ENCODE results near the gene GNAI2.

GNAI2 gene

GRCh38 chr3:50255251-50255615 is 19.2 kb downstream of the GNAI2 start:
- H3K4me3 ChIP-seq (ENCODE audit: low read depth, low read length): no peak overlapping the region
- TF ChIP-seq CTCF (IDR thresholded peaks at IDR 0.05; ENCODE audit: borderline replicate concordance, insufficient read depth, low read depth, low read length): no peak

- H3K4me3 ChIP-seq (ENCODE audit: low read depth, low read length): no peak overlapping the region
- TF ChIP-seq CTCF (IDR thresholded peaks at IDR 0.05; ENCODE audit: borderline replicate concordance, insufficient read depth, low read depth, low read length): peak; percentile 36; the same call in 1 of the 2 replicates
These were observed 21.2 kb downstream of the GNAI2 start for GRCh38 chr3:50256978-50257890.

- TF ChIP-seq CTCF (IDR thresholded peaks at IDR 0.05; ENCODE audit: borderline replicate concordance, insufficient read depth, low read depth, low read length): no peak
- H3K4me3 ChIP-seq (ENCODE audit: low read depth, low read length): no peak overlapping the region
These were observed 22.2 kb downstream of the GNAI2 start for GRCh38 chr3:50258029-50258680.

GRCh38 chr3:50258979-50259378 is 23.0 kb downstream of the GNAI2 start:
- no peak for TF ChIP-seq CTCF (IDR thresholded peaks at IDR 0.05; ENCODE audit: borderline replicate concordance, insufficient read depth, low read depth, low read length)
- no peak overlapping the region for H3K4me3 ChIP-seq (ENCODE audit: low read depth, low read length)

- H3K4me3 ChIP-seq (ENCODE audit: low read depth, low read length): peak overlapping the region; percentile 57
- TF ChIP-seq CTCF (IDR thresholded peaks at IDR 0.05; ENCODE audit: borderline replicate concordance, insufficient read depth, low read depth, low read length): no peak
These were observed 23.5 kb downstream of the GNAI2 start for GRCh38 chr3:50259432-50260026.

- peak overlapping the region; percentile 57 for H3K4me3 ChIP-seq (ENCODE audit: low read depth, low read length)
- TF ChIP-seq CTCF (IDR thresholded peaks at IDR 0.05; ENCODE audit: borderline replicate concordance, insufficient read depth, low read depth, low read length): peak; percentile 99
These were observed 24.3 kb downstream of the GNAI2 start for GRCh38 chr3:50260027-50260941.

Measured in GM12875 (cell line).